Measurements from ENCODE around the gene FTL.

The FTL gene

GRCh38 chr19:49004964-49005614 is 40.0 kb downstream of the FTL start:
- H3K4me3 ChIP-seq (ENCODE audit: low read length), result no peak overlapping the region
- TF ChIP-seq ZNF274 (IDR thresholded peaks at IDR 0.05; ENCODE audit: low read depth, low read length), result no peak

- no peak overlapping the region for H3K4me3 ChIP-seq (ENCODE audit: low read length)
- TF ChIP-seq ZNF274 (IDR thresholded peaks at IDR 0.05; ENCODE audit: low read depth, low read length), result no peak
These were observed 41.8 kb downstream of the FTL start for GRCh38 chr19:49006905-49007304.

- H3K4me3 ChIP-seq (ENCODE audit: low read length), result no peak overlapping the region
- no peak for TF ChIP-seq ZNF274 (IDR thresholded peaks at IDR 0.05; ENCODE audit: low read depth, low read length)
These were observed 44.7 kb downstream of the FTL start for GRCh38 chr19:49009828-49010227.

- no peak overlapping the region for H3K4me3 ChIP-seq (ENCODE audit: low read length)
- TF ChIP-seq ZNF274 (IDR thresholded peaks at IDR 0.05; ENCODE audit: low read depth, low read length), result no peak
These were observed 45.3 kb downstream of the FTL start for GRCh38 chr19:49010453-49010852.

- H3K4me3 ChIP-seq (ENCODE audit: low read length), result no peak overlapping the region
- TF ChIP-seq ZNF274 (IDR thresholded peaks at IDR 0.05; ENCODE audit: low read depth, low read length), result no peak
These were observed 46.1 kb downstream of the FTL start for GRCh38 chr19:49011194-49011593.

GRCh38 chr19:49014123-49014869 is 49.2 kb downstream of the FTL start:
- TF ChIP-seq ZNF274 (IDR thresholded peaks at IDR 0.05; ENCODE audit: low read depth, low read length), result no peak
- no peak overlapping the region for H3K4me3 ChIP-seq (ENCODE audit: low read length)

- no peak overlapping the region for H3K4me3 ChIP-seq (ENCODE audit: low read length)
- TF ChIP-seq ZNF274 (IDR thresholded peaks at IDR 0.05; ENCODE audit: low read depth, low read length), result no peak
These were observed 49.8 kb downstream of the FTL start for GRCh38 chr19:49014870-49015255.

GRCh38 chr19:49016067-49016839 is 51.1 kb downstream of the FTL start:
- H3K4me3 ChIP-seq (ENCODE audit: low read length), result no peak overlapping the region
- TF ChIP-seq ZNF274 (IDR thresholded peaks at IDR 0.05; ENCODE audit: low read depth, low read length), result no peak
